Fibroblast of peridontal ligament (primary cell): ENCODE data around the gene WDR37.

Experiments used
- DNase-seq: peaks from one replicate; pipeline ENCODE4 v3.0.0-alpha.2; 2010; ENCODE audit errors: extremely low read depth

The WDR37 gene

DNA sequence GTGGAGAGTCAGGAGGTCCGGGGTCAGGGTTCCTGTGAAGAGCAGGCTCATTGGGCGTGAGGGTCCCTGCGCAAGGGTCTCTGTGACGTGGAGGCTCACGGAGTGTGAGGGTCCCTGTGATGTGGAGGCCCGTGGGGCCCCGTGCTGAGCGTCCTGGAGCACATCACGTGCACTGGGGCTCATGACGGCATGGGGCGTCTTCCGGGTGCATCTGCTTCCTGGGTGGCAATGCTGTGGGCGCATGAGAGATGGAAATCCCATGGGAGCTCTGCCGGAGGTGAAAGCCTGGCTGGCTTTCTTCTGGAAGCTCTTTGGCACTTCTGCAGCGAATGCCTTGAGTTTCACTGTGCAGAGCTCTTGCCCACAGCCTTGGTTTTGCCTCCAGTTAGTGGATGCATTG lies 71.4 kb downstream of the WDR37 start:
- no peak for DNase-seq

DNA sequence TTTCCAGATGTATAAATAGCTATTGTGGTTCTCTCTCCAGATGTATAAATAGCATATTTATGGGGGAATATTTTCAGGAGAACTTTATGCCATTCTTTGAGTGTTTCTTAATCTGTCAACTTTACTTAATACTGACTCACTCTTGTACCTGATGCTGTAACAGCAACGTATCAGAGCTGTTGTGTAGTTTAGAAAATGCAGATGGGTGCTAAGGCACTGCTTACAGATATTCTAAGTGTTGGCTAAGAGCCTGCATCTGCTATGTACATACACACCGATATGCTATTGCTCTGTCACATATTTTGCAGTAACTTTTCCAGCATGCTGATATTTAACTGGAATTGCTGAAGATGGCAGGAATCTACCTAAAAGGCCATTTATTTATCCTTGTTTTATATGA lies 71.9 kb downstream of the WDR37 start:
- no peak for DNase-seq

- no peak for DNase-seq
Measured at GRCh38 chr10:1128649-1129048, 72.5 kb downstream of the WDR37 start.

DNA sequence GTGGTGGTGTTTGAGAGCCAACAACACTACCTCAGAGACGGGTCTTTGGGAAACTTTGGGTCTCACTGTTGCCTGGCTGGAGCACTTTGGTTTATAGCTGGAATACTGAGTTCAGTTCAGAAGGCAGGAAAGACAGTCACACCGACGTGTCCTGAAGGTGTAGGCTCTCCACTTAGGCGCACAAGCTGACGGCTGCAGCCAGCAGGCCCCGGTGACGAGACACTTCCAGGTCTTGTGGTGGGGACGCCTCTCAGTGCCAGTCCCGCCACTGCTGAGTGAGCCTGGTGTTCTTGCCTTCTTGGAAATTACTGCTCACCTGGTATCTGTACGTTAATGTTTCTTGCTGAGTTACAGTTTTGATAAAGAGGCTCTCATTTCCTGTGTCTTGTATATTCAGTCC lies 74.0 kb downstream of the WDR37 start:
- no peak for DNase-seq

- DNase-seq: no peak
Measured at GRCh38 chr10:1130995-1131790, 75.0 kb downstream of the WDR37 start.

DNA sequence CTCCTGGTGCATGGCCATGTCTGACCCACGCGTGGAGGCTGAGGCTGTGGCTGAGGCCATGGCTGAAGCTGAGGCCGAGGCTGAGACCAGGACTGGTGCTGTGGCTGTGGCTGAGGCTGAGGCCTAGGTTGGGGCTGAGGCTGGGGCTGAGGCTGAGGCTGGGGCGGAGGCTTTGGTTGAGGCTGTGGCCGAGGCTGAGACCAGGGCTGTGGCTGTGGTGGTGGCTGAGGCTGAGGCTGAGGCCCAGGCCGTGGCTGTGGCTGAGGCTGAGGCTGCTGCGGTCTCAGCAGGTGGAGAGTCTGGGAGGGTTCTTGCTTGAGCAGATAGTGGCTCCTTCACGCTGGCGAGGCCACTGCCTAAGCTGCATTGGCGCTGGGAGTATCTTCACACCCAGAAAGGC lies 76.4 kb downstream of the WDR37 start:
- DNase-seq: no peak

DNA sequence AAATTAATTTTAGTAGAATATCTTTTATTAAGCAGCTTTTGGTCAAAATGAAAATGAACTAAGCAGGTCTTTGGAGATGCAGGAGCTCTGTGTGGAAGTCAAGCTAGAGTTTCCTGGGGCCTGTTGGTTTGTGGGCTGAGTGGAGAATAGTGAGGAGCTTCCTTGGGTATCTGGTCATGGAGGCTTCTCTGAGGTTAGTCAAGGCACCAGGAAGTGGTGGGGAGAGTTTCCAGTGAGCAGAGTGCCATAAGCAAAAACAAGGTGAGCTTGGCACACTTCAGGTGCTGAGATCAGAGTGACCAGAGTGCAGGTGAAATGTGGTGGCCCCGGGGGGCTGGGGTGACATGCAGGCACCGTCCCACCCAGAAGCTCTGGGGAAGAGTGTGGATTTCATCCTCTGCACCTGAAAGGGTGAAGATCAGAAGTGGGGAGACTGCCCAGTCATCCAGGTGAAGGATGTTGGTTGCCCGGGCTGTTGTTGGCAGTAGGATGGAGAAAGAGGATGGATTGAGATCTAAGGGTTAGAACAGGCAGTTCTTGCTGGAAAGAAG lies 77.4 kb downstream of the WDR37 start:
- DNase-seq: no peak

- DNase-seq: no peak
Measured at GRCh38 chr10:1134156-1134555, 78.0 kb downstream of the WDR37 start.

GRCh38 chr10:1136268-1136667 lies 80.1 kb downstream of the WDR37 start:
- no peak for DNase-seq

- DNase-seq: no peak
Measured at GRCh38 chr10:1137499-1138163, 81.4 kb downstream of the WDR37 start.

GRCh38 chr10:1138529-1138928 lies 82.3 kb downstream of the WDR37 start:
- no peak for DNase-seq

GRCh38 chr10:1141261-1141660 lies 85.1 kb downstream of the WDR37 start:
- DNase-seq: no peak

DNA sequence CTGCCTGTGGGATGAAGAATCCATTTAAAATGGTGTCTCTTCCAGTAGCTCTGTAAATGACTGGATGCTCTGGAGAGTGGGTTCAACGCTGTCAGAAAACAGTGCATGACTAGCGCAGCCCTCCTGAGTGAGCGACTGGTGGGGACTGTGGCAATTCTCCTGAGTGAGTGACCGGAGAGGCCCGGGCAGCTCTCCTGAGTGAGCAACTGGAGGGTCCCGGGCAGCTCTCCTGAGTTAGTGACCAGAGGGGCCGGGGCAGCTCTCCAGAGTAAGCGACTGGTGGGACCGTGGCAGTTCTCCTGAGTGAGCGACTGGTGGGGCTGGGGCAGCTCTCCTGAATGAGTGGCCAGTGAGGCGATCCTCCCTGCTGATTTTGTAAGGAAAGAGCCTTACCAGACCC lies 85.5 kb downstream of the WDR37 start:
- no peak for DNase-seq

GRCh38 chr10:1142596-1142995 lies 86.4 kb downstream of the WDR37 start:
- DNase-seq: no peak

DNA sequence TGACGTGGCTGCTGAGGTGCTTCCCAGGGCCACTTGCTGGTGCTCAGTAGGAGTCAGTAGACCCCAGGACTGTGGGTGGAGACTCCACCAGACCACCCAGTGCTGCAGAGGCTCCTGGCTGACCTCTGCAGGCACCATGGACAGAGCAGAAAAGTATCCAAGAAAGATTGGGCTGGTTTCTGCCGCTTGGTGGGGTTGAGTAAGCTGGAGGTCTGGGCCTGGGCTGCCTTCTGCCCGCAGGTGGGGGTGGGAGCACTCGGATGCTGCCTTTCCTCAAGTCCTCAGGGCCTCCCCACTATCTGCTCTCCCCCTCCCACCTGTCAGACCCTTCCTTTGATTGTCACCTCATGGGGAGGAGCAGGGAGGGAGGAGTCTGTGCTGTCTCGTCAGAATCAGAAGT lies 91.6 kb downstream of the WDR37 start:
- no peak for DNase-seq

GRCh38 chr10:1148855-1149605 lies 92.8 kb downstream of the WDR37 start:
- DNase-seq: no peak

- no peak for DNase-seq
Measured at GRCh38 chr10:1149793-1150637, 93.8 kb downstream of the WDR37 start.

DNA sequence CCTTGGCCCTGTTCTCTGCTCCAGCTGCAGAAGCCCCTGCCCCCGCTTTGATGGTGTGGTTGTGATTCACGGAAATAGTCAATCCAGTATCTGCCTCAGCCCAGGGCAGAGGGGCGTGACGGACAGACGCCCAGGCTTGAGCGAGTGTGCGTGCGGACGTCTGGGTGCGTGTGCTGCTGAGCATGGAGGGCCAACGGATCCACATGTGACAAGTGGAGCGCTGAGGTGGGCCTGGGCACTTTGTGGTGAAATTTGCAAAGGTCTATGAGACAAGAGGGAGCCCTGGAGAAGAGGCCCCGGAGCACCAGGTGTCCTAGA lies 94.4 kb downstream of the WDR37 start:
- DNase-seq: no peak

DNA sequence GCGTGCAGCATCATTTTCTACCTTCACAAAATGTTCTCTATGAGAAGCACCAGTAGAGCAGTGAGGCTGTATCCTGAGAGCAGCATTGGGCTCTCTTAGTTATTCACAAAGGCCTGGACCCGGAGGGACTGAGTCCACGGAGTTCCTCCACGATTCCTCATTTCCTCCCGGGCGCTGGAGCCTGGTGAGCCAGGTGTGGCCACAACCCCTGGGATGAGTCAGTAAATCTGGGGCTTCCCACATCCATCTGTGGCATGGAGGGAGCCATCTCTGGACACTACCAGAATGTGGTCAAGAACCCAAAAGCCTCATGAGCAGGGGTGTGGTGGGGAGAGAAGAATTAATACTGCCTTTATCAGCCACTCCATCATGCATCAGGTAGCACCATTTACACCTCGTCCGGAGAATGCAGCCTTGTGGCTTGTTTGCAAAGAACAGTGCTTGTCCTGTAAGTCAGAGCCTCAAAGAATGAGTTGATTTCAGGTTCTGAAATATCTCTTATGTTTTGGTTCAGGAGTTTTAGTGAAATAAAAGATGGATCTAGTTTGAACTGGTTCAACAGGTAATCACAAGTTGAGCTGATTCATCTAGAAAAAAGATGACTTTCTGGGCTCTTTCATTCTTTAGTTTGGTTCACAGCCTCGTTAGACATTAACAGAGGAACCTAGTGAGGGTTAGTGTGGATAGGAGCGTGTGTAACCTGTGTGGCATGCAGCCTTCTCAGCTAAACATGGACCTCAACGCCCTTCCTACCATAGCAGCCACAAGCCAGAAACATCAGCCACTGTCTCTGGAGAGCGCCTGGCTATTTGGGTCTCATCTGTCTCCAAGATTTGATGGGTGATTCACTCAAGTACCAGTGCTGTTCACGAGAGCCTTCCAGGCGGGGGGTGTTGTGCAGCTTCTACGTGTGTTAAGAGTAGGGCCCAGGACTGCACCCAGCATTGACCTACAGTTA lies 95.2 kb downstream of the WDR37 start:
- DNase-seq: no peak

GRCh38 chr10:1152386-1153250 lies 96.4 kb downstream of the WDR37 start:
- DNase-seq: no peak
